ENCODE measurements around the gene N4BP2.

- no peak for TF ChIP-seq CTCF (IDR thresholded peaks at IDR 0.05)
- TF ChIP-seq POLR2A (IDR thresholded peaks at IDR 0.05; ENCODE audit: low read depth): peak; percentile 21
- no peak for TF ChIP-seq EP300 (IDR thresholded peaks at IDR 0.05)
Measured at GRCh38 chr4:40196724-40197281, 140.2 kb downstream of the N4BP2 start, which contains the start of gene RHOH.

All from esophagus muscularis mucosa (tissue), 4 donors.